ENCODE data around the gene DMWD. TPM values are rescaled to one million over a fixed set of nuclear protein-coding genes. Genes with fewer than 3 reads are reported as not detected.

The DMWD gene
- total and polyA plus RNA-seq, 2 of the 4 experiments (the other 2 are of a cell fraction): 9.7 to 28.5 TPM

GRCh38 chr19:45739498-45740439, 52.9 kb downstream of the DMWD start:
- ATAC-seq (ENCODE audit: low read depth) (no peak), DNase-seq (no peak)
- ChIA-PET CTCF (no interaction called here), POLR2A (ENCODE audit: unreplicated experiment) (no interaction called here)
- Histone ChIP-seq H3K79me1 (ENCODE audit: low read depth in 1 of 2, low read length in 2 of 2) (no peaks in the 10 kb centered on the region), H3K9me3 (ENCODE audit: control insufficient read depth, insufficient read depth, low read length) (no peaks in the 10 kb centered on the region), H3K27ac (ENCODE audit: insufficient read depth, low read length) (no peak overlapping the region), H2AK9ac (replicated peaks; ENCODE audit: low read depth, low read length, poor library complexity) (no peak overlapping the region), H2AK5ac (ENCODE audit: low read depth, low read length) (no peak overlapping the region), H2BK5ac (ENCODE audit: low read depth, low read length, poor library complexity, severe bottlenecking) (no peak overlapping the region), H4K5ac (ENCODE audit: low read depth, low read length) (no peak overlapping the region), H2AFZ (replicated peaks; ENCODE audit: low read length, poor library complexity) (peak overlapping the region; percentile 13), H3K4me3 (ENCODE audit: insufficient read depth, low read depth, low read length) (no peak overlapping the region), H3K56ac (ENCODE audit: extremely low read depth, insufficient read depth, low read length) (no peak overlapping the region), H2BK120ac (ENCODE audit: low read depth, low read length) (no peak overlapping the region), H2BK20ac (ENCODE audit: low read depth, low read length) (no peak overlapping the region), H3K9me1 (ENCODE audit: insufficient read depth, low read length) (no peaks in the 10 kb centered on the region), H3K36me3 (ENCODE audit: control insufficient read depth, insufficient read depth, low read length) (no peaks in the 10 kb centered on the region), H4K8ac (ENCODE audit: low read depth in 2 of 2, low read length in 2 of 2) (no peak overlapping the region), H3K23ac (ENCODE audit: low read depth, low read length) (no peak overlapping the region), H3K4me1 (ENCODE audit: control insufficient read depth, insufficient read depth, low read length) (no peaks in the 10 kb centered on the region), H3K18ac (ENCODE audit: low read depth, low read length) (no peak overlapping the region), H4K20me1 (ENCODE audit: insufficient read depth, low read length) (no peaks in the 10 kb centered on the region), H3K4me2 (ENCODE audit: low read depth, low read length) (no peak overlapping the region), H3K9ac (ENCODE audit: low read depth, low read length) (no peak overlapping the region), H4K91ac (ENCODE audit: insufficient read depth, low read depth, low read length) (no peak overlapping the region), H3K4ac (ENCODE audit: low read depth, low read length) (no peak overlapping the region), H3K27me3 (ENCODE audit: control insufficient read depth, insufficient read depth, low read length) (peaks cover 9% of the 10 kb centered on the region), H2BK15ac (ENCODE audit: low read depth, low read length) (no peak overlapping the region), H3K14ac (replicated peaks; ENCODE audit: low read depth, low read length) (no peak overlapping the region)
- TF ChIP-seq RAD21 (IDR thresholded peaks at IDR 0.05; ENCODE audit: low read length): no peak
- 0 out of 2 replicates have a peak, but pooled peaks have one; percentile 7 for TF ChIP-seq CEBPB (IDR thresholded peaks at IDR 0.05; ENCODE audit: low read depth, low read length)
- WGBS, 2 experiments (ENCODE audit: extremely low coverage in 2 of 2, insufficient read length in 1 of 2): 100% methylated on average over 2 of the region's 10 CpGs; no CpG with 5 or more reads in 1 of the 2 experiments
- BruUV-seq (replicated peaks): no TSS peak
- dilution Hi-C loops (cut with HindIII; ENCODE audit: low sequenced_read_pairs, unreplicated experiment) (no loop called here), intact Hi-C loops (cut with micrococcal nuclease) (no loop called here), in situ Hi-C loops (cut with MboI; ENCODE audit: low sequenced_read_pairs) (no loop called here)
